Endothelial cell of umbilical vein (primary cell): ENCODE data around the gene MAST4. TPM values are rescaled to one million over a fixed set of nuclear protein-coding genes. Genes with fewer than 3 reads are reported as not detected.

Experiments used
- BruUV-seq: library from RNA; stranded (reverse); fragments of 400-500 nt; replicated peaks from 2 replicates; lab custom pipeline; 2021; lab: Mats Ljungman, UMichigan
- CTCF ChIA-PET: fragments of 300-600, 350-600 bp; sonication (Branson Sonifier 250); formaldehyde crosslinking; loops from one replicate; lab custom pipeline; 2021; ENCODE audit warnings: antibody characterized with exemption, inconsistent platforms; lab: Charles Lee
- POLR2A ChIA-PET: fragments of 300-600, 350-600 bp; sonication (Branson Sonifier 250); formaldehyde crosslinking; loops from one replicate; lab custom pipeline; 2021; ENCODE audit warnings: antibody characterized with exemption, inconsistent platforms; lab: Charles Lee
- DNase-seq: peaks from one replicate; pipeline ENCODE4 v3.0.0-alpha.2; 2011; ENCODE audit warnings: low read depth, low spot score
- FAIRE-seq: peaks from 2 replicates; lab custom pipeline; 2011; peaks lifted over from hg19 to GRCh38; lab: Jason Lieb, UNC
- H2AFZ ChIP-seq: 2 replicates; pipeline ENCODE4 v1.6.0; 2012; ENCODE audit warnings: low read depth, low read length, control low read depth, inconsistent platforms
- H3K27ac ChIP-seq: 2 replicates; pipeline ENCODE4 v1.5.1; 2011; ENCODE audit warnings: low read depth, mild to moderate bottlenecking, control low read depth, low read length, moderate library complexity; ENCODE audit not compliant: insufficient read depth
- H3K27me3 ChIP-seq, 2 experiments: 2 replicates each; pipeline versions ENCODE4 v1.6.0 to v1.6.1; 2011; ENCODE audit warnings: low read length in 2 of 2, mixed read lengths in 1 of 2; ENCODE audit not compliant: control insufficient read depth in 2 of 2, insufficient read depth in 2 of 2
- H3K36me3 ChIP-seq, 2 experiments: 2 replicates in 1 of 2; 3 replicates in 1 of 2; pipeline ENCODE4 v1.5.1; 2011; ENCODE audit warnings: low read length in 2 of 2, mild to moderate bottlenecking in 1 of 2, moderate library complexity in 1 of 2; ENCODE audit not compliant: control insufficient read depth in 2 of 2, insufficient read depth in 2 of 2; ENCODE audit errors: extremely low read depth in 1 of 2
- H3K4me1 ChIP-seq: 3 replicates; pipeline ENCODE4 v1.5.1; 2011; ENCODE audit warnings: mild to moderate bottlenecking, low read length; ENCODE audit not compliant: control insufficient read depth, insufficient read depth; ENCODE audit errors: extremely low read depth
- H3K4me2 ChIP-seq: 2 replicates; pipeline ENCODE4 v1.6.1; 2011; ENCODE audit warnings: low read length, control low read depth, mixed read lengths; ENCODE audit not compliant: insufficient read depth
- H3K4me3 ChIP-seq, 3 experiments: fragments of 200-600 bp in 1 of 3; sonication (generic), shearing (Covaris generic) in 1 of 3; replicated peaks in 1 of 3; 2 replicates each; pipeline ENCODE4 v1.5.1; 2011 to 2016; ENCODE audit warnings: control low read depth in 3 of 3, low read length in 3 of 3, mild to moderate bottlenecking in 2 of 3, inconsistent platforms in 1 of 3, low read depth in 1 of 3, moderate library complexity in 1 of 3; ENCODE audit not compliant: insufficient read depth in 1 of 3
- H3K79me2 ChIP-seq: 2 replicates; pipeline ENCODE4 v1.6.0; 2012; ENCODE audit warnings: low read length, inconsistent platforms; ENCODE audit not compliant: control insufficient read depth, insufficient read depth
- H3K9ac ChIP-seq: replicated peaks from 2 replicates; pipeline ENCODE3; 2011; ENCODE audit warnings: low read length, control low read depth; ENCODE audit not compliant: insufficient read depth; ENCODE audit errors: extremely low read depth
- H3K9me1 ChIP-seq: replicated peaks from 3 replicates; pipeline ENCODE4 v1.6.0; 2011; ENCODE audit warnings: mild to moderate bottlenecking, low read length; ENCODE audit not compliant: control insufficient read depth, insufficient read depth; ENCODE audit errors: extremely low read depth
- H3K9me3 ChIP-seq: replicated peaks from 2 replicates; pipeline ENCODE4 v1.5.1; 2012; ENCODE audit warnings: low read length, inconsistent platforms; ENCODE audit not compliant: control insufficient read depth, insufficient read depth
- H4K20me1 ChIP-seq: replicated peaks from 2 replicates; pipeline ENCODE3; 2011; ENCODE audit warnings: mild to moderate bottlenecking, low read length; ENCODE audit not compliant: control insufficient read depth, insufficient read depth; ENCODE audit errors: extremely low read depth
- CTCF ChIP-seq, 2 donors: IDR thresholded peaks; 1 replicate in 1 of 2; 2 replicates in 1 of 2; pipeline ENCODE4 v1.5.1; 2011; ENCODE audit warnings: low read length in 2 of 2, mild to moderate bottlenecking in 2 of 2, moderate library complexity in 2 of 2, control low read depth in 1 of 2, inconsistent platforms in 1 of 2, low read depth in 1 of 2; ENCODE audit not compliant: insufficient read depth in 1 of 2; ENCODE audit errors: extremely low read depth in 1 of 2
- EZH2 ChIP-seq: IDR thresholded peaks from 2 replicates; pipeline ENCODE4 v1.6.1; 2012; ENCODE audit warnings: borderline replicate concordance, low read depth, mild to moderate bottlenecking, moderate library complexity, low read length, inconsistent platforms; ENCODE audit not compliant: severe bottlenecking
- FOS ChIP-seq: IDR thresholded peaks from 2 replicates; pipeline ENCODE4 v1.6.1; 2011; ENCODE audit warnings: mild to moderate bottlenecking, low read length, moderate library complexity, borderline replicate concordance; ENCODE audit not compliant: insufficient read depth
- GATA2 ChIP-seq: IDR thresholded peaks from 2 replicates; pipeline ENCODE4 v1.7.0; 2011; ENCODE audit warnings: low read depth, mild to moderate bottlenecking, moderate library complexity, mixed read lengths, low read length; ENCODE audit not compliant: insufficient read length, insufficient read depth
- JUN ChIP-seq: IDR thresholded peaks from 2 replicates; pipeline ENCODE4 v1.6.1; 2011; ENCODE audit warnings: borderline replicate concordance, low read depth; ENCODE audit not compliant: insufficient read length, insufficient read depth
- MAX ChIP-seq: IDR thresholded peaks from 2 replicates; pipeline ENCODE4 v1.6.1; 2011; ENCODE audit not compliant: insufficient read depth, insufficient read length
- MYC ChIP-seq: IDR thresholded peaks from one replicate; pipeline ENCODE4 v1.6.1; 2011; ENCODE audit warnings: mild to moderate bottlenecking, low read depth, low read length
- POLR2A ChIP-seq: IDR thresholded peaks from 2 replicates; pipeline ENCODE4 v1.6.1; 2012; ENCODE audit warnings: low read depth, mild to moderate bottlenecking, control low read depth, low read length
- POLR2AphosphoS5 ChIP-seq: IDR thresholded peaks from 2 replicates; pipeline ENCODE4 v1.6.1; 2012; ENCODE audit warnings: low read depth, mild to moderate bottlenecking, control low read depth, low read length, moderate library complexity; ENCODE audit not compliant: insufficient read depth
- dilution Hi-C: fragments of 300-500 bp; cut with MboI; formaldehyde crosslinking; loops from one replicate; pipeline ENCODE4 v1.15.0; 2019; ENCODE audit warnings: low sequenced_read_pairs; ENCODE audit not compliant: extremely low pct_ligation_motif_present
- intact Hi-C: fragments of 100-400 bp; cut with micrococcal nuclease; formaldehyde crosslinking; loops from one replicate; pipeline ENCODE4 v1.10.0; 2022
- polyA plus RNA-seq, 4 experiments: library from polyadenylated mRNA; depleted of rRNA in 3 of 4; stranded (reverse) in 3 of 4; unstranded in 1 of 4; fragments of >200 nt; gene quantifications; 2 replicates each; pipeline versions ENCODE4 v1.2.1 to v1.2.3, GENCODE V29; 2011 to 2012; ENCODE audit warnings: missing spikeins in 1 of 4
- total RNA-seq: library from RNA; stranded (reverse); gene quantifications from 2 replicates; pipeline ENCODE4 v1.2.3, GENCODE V29; 2021

Gene MAST4
- total and polyA plus RNA-seq, 2 donors (not counting 3 experiments of a cell fraction or from before 2014, with no cell fraction given): 40.2 to 116 TPM

GRCh38 chr5:66985417-66985816 is 389.2 kb downstream of the MAST4 start:
- Histone ChIP-seq H3K27ac (no peak overlapping the region), H3K4me3 (no peak overlapping the region), H3K79me2 (no peaks in the 10 kb centered on the region), H3K36me3 (no peaks in the 10 kb centered on the region), H3K27me3 (no peaks in the 10 kb centered on the region), H2AFZ (no peak overlapping the region), H4K20me1 (no peaks in the 10 kb centered on the region), H3K9me1 (no peaks in the 10 kb centered on the region), H3K4me1 (no peaks in the 10 kb centered on the region), H3K4me2 (no peak overlapping the region), H3K9ac (no peak overlapping the region), H3K9me3 (no peaks in the 10 kb centered on the region)
- TF ChIP-seq POLR2AphosphoS5 (no peak), MAX (no peak), JUN (no peak), FOS (no peak), POLR2A (no peak), EZH2 (no peak), CTCF (IDR thresholded peaks at IDR 0.05; ENCODE audit: extremely low read depth in 1 of 2, insufficient read depth in 1 of 2, low read depth in 1 of 2, low read length in 2 of 2) (no peak), GATA2 (no peak), MYC (no peak)
- intact Hi-C loops (loop anchor here (5.0 kb wide), 2 partner anchors 107 to 178 kb away; no protein-coding TSS in a partner anchor), dilution Hi-C loops (no loop called here)
- POLR2A ChIA-PET: no interaction called here
- no TSS peak for BruUV-seq
- DNase-seq (no peak), FAIRE-seq (no peak)
- CTCF ChIA-PET: interaction anchor here (0.6 kb wide), 1 partner anchor 33 kb away, joined by 3 read pairs; no protein-coding TSS in a partner anchor
